GM19455 (cell line): ENCODE measurements around the gene IFI44L.

Source experiments
- ATAC-seq: cut with Tn5 transposase; IDR thresholded peaks from one replicate; pipeline ENCODE4 v1.9.1; 2021; ENCODE audit not compliant: unreplicated experiment

IFI44L gene

GRCh38 chr1:78687315-78687714 lies 67.1 kb downstream of the IFI44L start:
- no peak for ATAC-seq

GRCh38 chr1:78687914-78688313 lies 67.7 kb downstream of the IFI44L start:
- ATAC-seq, result no peak

GRCh38 chr1:78688697-78689096 lies 68.4 kb downstream of the IFI44L start:
- ATAC-seq, result no peak

- no peak for ATAC-seq
Observed at GRCh38 chr1:78690516-78690915, 70.3 kb downstream of the IFI44L start.

- no peak for ATAC-seq
Observed at GRCh38 chr1:78691995-78692747, 71.9 kb downstream of the IFI44L start.
